Hepatic stellate cell (primary cell): ENCODE results near the gene HACD3.
"Not testable (repeated sequence)": the region's sequence is repeated elsewhere in the genome, so short reads cannot be mapped to it uniquely, and the experiment has no call there.

ENCODE experiments used
- DNase-seq: peaks from one replicate; pipeline ENCODE4 v3.0.0; 2011; ENCODE audit warnings: low spot score

HACD3 gene

GRCh38 chr15:65603134-65603533 is 72.9 kb downstream of the HACD3 start:
- no peak for DNase-seq

GRCh38 chr15:65603559-65603958 is 73.3 kb downstream of the HACD3 start:
- no peak for DNase-seq

- peak; percentile 97 for DNase-seq
Measured at GRCh38 chr15:65610871-65611718, 80.8 kb downstream of the HACD3 start, which contains the start of gene INTS14. Gene INTS14, minus strand, starts transcription at chr15:65611131. Its CDS starts 3,751 bp downstream, at chr15:65607380.

GRCh38 chr15:65611888-65612615 is 81.8 kb downstream of the HACD3 start:
- DNase-seq = no peak

- no peak for DNase-seq
Measured at GRCh38 chr15:65612616-65612946, 82.3 kb downstream of the HACD3 start.

- DNase-seq = no peak
Measured at GRCh38 chr15:65612949-65613744, 82.9 kb downstream of the HACD3 start.

GRCh38 chr15:65615887-65616286 is 85.6 kb downstream of the HACD3 start:
- not testable (repeated sequence) for DNase-seq

- no peak for DNase-seq
Measured at GRCh38 chr15:65618560-65619109, 88.4 kb downstream of the HACD3 start.

- DNase-seq = no peak
Measured at GRCh38 chr15:65619626-65620290, 89.5 kb downstream of the HACD3 start.

- no peak for DNase-seq
Measured at GRCh38 chr15:65620833-65621232, 90.6 kb downstream of the HACD3 start.

- no peak for DNase-seq
Measured at GRCh38 chr15:65621638-65622037, 91.4 kb downstream of the HACD3 start, which contains the start of gene SLC24A1. Gene SLC24A1, plus strand, starts transcription at chr15:65621938. Its CDS starts 2,143 bp downstream, at chr15:65624081.

GRCh38 chr15:65623103-65623502 is 92.8 kb downstream of the HACD3 start:
- no peak for DNase-seq

- no peak for DNase-seq
Measured at GRCh38 chr15:65626856-65627255, 96.6 kb downstream of the HACD3 start.
